HG03575 (cell line): Measurements from ENCODE around the gene CHEK2.
"Not testable (repeated sequence)": the region's sequence is repeated elsewhere in the genome, so short reads cannot be mapped to it uniquely, and the experiment has no call there.

Source experiments
- ATAC-seq: cut with Tn5 transposase; IDR thresholded peaks from one replicate; pipeline ENCODE4 v1.9.1; 2021; ENCODE audit not compliant: unreplicated experiment, insufficient number of reproducible peaks, low FRiP score; ENCODE audit errors: extremely low read depth

CHEK2 gene

GRCh38 chr22:28741785-28742561, at the start of gene CHEK2, which contains the start of gene HSCB:
Gene CHEK2, minus strand, starts transcription at chr22:28741820. Its CDS starts 7,099 bp downstream, at chr22:28734721.
Gene HSCB, plus strand, starts transcription at chr22:28742039. Its CDS starts 57 bp downstream, at chr22:28742096.
- peak; percentile 67 for ATAC-seq

DNA sequence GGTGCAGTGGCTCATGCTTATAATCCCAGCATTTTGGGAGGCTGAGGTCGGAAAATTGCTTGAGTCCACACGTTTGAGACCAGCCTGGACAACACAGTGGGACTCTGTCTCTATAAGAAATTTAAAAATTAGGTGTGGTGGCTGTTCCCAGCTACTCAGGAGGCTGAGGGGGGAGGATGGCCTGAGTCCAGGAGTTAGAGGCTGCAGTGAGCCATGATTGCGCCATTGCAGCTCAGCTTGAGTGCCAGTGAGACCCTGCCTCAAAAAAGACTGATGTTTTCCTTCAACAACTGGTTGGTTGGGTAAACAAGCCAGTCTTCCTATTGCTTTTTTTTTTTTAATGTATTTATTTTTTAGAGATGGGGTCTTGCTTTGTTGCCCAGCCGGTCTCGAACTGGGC, 49.5 kb upstream of the CHEK2 start:
- no peak for ATAC-seq

DNA sequence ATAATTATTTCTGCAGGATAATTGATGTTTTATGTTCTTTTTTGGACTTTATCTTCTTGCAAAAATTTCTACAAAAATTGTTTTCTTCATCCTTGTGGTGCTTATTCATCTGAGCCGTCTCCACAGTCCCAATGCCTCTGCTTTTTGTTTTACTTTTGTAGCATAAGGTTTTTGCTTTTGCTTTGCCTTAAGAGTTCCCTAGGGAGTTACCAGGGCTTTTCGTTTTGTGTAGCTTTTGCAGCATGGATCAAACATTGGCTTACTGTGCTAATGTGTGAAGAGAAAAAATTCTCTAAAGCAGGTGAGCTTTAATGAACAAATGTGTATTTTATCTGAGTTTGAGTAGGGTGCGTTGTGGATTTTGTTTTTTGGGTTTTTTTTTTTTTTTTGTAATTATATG, 47.0 kb upstream of the CHEK2 start:
- ATAC-seq: no peak

DNA sequence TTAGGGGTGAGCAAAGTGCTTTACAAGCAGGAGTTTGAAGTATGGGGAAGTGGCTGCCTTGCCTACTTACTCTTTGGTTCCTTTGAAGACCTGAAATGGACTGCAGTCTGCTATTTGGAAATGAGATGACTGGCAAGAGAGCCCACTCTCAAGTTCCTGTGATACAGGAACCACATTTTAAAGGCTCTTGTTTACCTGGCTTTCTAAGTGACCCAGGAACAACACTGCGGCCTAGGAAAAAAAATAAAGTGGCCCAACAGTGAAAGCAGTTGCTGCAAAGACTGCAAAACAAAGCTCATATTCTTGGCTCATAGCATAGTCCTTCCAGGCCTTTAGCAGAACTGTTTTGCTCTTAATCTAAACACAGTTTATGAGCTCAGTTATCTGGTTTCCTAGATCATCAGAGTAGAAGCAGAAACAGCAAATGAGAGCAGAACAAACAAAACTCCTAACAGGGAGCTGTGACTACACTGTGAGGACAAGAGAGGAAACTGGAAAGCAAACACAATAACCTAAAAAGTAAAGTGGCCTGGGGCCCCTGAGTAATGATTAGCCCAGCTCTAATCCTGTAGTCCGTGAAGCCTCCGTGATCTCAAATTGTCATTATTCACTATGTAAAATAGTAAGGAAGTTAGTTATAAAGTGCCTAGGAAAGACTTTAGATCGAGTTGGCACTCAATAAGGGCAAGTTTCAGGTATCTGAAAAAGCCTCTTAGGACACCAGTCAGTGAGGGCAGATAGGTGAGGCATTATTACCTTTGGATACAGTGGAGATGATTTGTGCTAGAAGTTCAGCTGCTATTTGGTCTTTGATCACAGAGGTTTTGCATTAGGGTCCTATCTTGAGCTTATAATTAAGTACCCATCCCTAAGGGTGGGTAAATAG, 42.4 kb upstream of the CHEK2 start:
- ATAC-seq: no peak

- no peak for ATAC-seq
Measured at GRCh38 chr22:28780296-28780695, 38.7 kb upstream of the CHEK2 start.

GRCh38 chr22:28779833-28780232, 38.2 kb upstream of the CHEK2 start:
- ATAC-seq: no peak

- ATAC-seq: no peak
Measured at GRCh38 chr22:28774378-28774777, 32.8 kb upstream of the CHEK2 start.

- ATAC-seq: no peak
Measured at GRCh38 chr22:28773461-28773867, 31.8 kb upstream of the CHEK2 start.

- no peak for ATAC-seq
Measured at GRCh38 chr22:28772633-28773460, 31.2 kb upstream of the CHEK2 start, which contains the start of gene CCDC117. Gene CCDC117, plus strand, starts transcription at chr22:28772695. Its CDS starts 155 bp downstream, at chr22:28772850.

DNA sequence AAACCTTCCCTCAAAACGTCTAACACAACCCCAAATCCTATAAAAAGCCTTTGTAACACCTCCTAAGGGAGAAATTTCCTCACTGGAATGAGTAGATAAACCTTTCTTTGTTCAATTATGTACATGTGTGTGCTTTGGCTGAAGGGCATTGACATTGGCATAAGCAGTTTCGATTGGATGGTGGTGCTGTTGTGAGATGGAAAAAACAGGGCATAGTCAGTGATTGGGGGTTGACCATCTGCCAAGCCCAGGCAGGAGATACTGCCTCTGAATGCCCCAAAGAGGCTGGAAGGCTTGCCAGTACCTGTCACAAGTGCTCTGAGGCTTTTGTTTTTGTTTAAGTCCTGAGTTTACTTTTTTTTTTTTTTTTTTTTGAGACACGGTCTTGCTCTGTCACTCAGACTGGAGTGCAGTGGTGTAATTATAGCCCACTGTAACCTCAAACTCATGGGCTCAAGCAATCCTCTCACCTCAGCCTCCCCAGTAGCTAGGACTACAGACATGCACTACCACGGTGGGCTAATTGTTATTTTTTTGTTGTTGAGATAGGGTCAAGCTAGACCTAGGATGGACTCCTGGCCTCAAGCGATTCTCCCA, 29.7 kb upstream of the CHEK2 start:
- ATAC-seq: no peak

GRCh38 chr22:28769394-28770085, 27.9 kb upstream of the CHEK2 start:
- no peak for ATAC-seq

- no peak for ATAC-seq
Measured at GRCh38 chr22:28768701-28769393, 27.2 kb upstream of the CHEK2 start.

DNA sequence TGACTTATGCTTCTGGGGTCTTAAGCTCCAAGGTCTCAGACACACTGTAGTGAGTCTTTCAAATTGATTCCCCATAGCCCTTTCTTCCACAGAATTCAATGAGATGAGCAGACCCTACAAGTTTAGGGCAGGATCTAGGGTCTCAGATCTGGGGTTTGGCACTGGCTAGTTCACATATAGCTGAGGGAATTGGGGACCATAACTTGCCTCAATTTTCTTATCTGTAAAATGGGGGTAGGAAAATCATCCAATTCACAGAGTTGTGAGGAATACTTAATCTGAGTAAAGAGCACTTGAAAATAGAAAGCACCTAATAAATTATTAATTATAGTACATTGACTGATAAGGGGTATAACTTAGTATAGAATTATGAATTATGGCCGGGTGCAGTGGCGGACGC, 25.0 kb upstream of the CHEK2 start:
- no peak for ATAC-seq

DNA sequence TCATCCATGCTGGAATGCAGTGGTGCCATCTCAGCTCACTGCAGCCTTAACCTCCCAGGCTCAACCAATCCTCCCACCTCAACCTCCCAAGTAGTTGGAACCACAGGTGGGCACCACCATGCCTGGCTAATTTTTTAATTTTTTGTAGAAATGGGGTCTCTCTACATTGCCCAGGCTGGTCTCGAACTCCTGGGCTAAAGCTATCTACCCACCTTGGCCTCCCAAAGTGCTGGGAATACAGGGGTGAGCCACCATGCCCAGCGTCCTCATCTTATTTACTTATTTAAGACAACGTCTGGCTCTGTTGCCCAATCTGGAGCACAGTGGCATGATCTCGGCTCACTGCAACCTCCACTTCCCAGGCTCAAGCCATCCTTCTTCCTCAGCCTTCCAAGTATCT, 20.4 kb upstream of the CHEK2 start:
- not testable (repeated sequence) for ATAC-seq

- no peak for ATAC-seq
Measured at GRCh38 chr22:28761449-28761755, 19.8 kb upstream of the CHEK2 start.

DNA sequence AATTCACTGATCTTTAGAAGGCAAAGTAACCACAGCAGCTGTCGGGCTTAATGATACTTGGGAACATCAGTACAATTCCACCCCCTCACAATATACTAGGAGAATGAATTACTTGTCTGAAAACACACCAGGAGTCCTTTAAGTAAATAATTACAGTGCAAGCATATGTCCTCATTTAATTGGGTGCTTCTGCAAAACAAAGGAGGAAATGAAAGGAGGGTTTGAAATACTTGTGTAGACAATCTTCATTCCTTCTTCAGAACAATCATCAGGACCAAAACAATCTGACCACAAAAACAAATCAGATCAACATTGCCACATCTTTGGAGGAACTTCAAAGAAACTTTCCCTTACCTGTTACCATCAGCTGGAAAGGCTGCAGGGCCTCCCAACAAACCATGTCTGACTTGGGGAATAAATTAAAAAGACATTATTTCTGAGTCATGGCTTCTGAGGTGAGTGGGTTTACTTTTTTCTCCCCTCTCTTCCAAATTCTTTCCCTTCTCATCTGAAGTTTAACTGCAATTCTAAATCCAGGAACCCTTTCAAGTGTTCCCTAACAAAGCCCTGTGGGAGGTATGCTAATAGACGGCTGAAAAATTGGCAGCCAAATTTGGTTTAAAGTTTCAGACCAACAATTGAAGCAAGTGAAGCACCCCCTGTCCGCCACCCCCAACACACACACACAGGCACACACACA, 18.4 kb upstream of the CHEK2 start:
- ATAC-seq: no peak

- not testable (repeated sequence) for ATAC-seq
Measured at GRCh38 chr22:28754512-28754911, 12.9 kb upstream of the CHEK2 start.
